C4-2B (cell line): Measurements from ENCODE around the gene EFHB.
"Not testable (repeated sequence)": the region's sequence is repeated elsewhere in the genome, so short reads cannot be mapped to it uniquely, and the experiment has no call there.

ENCODE experiments used
- H3K27ac ChIP-seq: fragments of 450-650 bp; 2 replicates; pipeline ENCODE4 v1.5.1; 2017
- CTCF ChIP-seq: fragments of 450-650 bp; conservative IDR thresholded peaks from 2 replicates; pipeline ENCODE4 v1.5.1; 2017; ENCODE audit warnings: mild to moderate bottlenecking
- ZFX ChIP-seq: fragments of 450-650 bp; IDR thresholded peaks from 2 replicates; pipeline ENCODE4 v1.6.1; 2017

The EFHB gene

DNA sequence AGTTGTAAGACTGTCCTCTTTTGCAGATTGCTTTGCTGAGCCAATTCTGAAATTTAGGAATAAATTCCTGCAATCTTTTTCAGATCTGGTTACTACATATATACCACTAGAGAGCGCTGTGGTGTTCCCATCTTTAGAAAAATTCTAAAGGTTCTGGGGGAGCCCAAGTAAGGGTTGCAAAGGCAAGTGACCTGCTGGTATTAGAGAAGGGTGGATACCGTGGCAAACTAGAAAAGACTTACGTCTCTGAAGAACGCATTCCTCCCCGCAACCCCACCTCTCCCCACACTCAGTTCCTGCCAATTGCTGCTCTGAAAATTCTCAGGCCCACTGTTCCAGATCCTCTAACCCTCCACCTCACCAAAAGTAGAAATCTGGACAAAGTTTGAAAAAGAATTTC lies 48.5 kb downstream of the EFHB start:
- peak; percentile 66 for TF ChIP-seq CTCF
- TF ChIP-seq ZFX, result no peak
- H3K27ac ChIP-seq, result no peak overlapping the region

DNA sequence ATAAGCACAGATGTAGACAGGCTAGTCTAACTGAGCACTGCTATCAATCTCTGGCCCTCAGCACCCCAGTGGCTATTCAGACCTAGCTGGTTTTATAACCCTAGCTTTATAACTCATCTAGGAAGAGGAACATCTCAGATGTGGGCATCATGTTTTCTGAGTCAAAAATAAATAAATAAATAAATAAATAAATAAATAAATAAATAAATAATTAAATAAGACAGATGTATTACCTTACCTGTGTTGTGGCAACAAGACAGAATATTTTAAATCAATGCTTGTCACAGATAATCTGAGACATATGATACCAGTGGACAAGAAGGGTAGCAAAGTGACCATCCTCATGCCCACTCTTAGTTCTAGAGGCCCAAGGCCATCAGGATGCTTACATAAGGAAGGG lies 52.2 kb downstream of the EFHB start:
- TF ChIP-seq CTCF (no peak), ZFX (no peak)
- no peak overlapping the region for H3K27ac ChIP-seq

DNA sequence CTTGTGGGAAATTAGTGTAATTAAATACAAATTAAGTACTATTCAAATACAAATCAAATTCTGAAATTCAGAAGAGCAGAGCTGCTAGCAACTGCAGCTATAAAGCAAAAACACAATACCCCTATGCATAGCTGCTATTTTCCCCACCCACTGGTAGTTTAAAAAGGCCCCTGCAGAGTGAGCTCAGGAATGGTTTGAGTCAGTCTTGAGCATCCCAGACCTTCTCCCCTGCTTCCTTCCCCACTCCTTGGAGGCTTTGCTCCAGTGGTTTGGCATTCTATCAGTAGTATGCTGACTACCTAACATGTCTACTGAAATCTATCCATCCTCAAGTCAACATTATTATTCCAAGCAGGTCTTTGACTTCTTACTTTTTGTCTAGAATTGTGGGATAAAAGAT lies 53.0 kb downstream of the EFHB start:
- TF ChIP-seq ZFX, result no peak
- TF ChIP-seq CTCF, result no peak

DNA sequence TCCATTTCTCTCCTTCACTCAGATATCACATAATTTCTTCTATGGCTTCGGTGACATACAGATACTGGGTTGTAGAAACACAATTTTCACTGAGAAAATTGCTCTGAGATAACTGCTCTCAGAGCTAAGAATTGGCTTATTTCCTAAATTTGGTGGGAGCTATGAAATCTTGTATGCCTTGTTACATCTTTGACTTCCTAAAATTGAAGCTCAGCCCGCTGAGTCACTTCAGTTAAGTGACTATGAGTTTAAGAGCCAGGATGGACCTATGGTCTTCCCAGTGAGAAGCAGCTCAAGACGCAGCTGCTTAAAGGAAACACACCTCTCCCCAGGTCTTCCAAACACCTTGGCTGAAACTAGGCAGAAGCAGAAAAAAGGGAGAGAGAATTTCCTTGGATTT lies 56.4 kb downstream of the EFHB start:
- no peak for TF ChIP-seq ZFX
- TF ChIP-seq CTCF, result no peak

More for the DNA sequence above, 53.0 kb downstream of the EFHB start:
- H3K27ac ChIP-seq, result no peak overlapping the region

GRCh38 chr3:19866751-19867347 lies 67.2 kb downstream of the EFHB start:
- no peak overlapping the region for H3K27ac ChIP-seq
- TF ChIP-seq CTCF (peak; percentile 81), ZFX (no peak)

More for the DNA sequence above, 56.4 kb downstream of the EFHB start:
- H3K27ac ChIP-seq, result no peak overlapping the region

GRCh38 chr3:19855318-19855717 lies 78.7 kb downstream of the EFHB start:
- not testable (repeated sequence) for H3K27ac ChIP-seq

DNA sequence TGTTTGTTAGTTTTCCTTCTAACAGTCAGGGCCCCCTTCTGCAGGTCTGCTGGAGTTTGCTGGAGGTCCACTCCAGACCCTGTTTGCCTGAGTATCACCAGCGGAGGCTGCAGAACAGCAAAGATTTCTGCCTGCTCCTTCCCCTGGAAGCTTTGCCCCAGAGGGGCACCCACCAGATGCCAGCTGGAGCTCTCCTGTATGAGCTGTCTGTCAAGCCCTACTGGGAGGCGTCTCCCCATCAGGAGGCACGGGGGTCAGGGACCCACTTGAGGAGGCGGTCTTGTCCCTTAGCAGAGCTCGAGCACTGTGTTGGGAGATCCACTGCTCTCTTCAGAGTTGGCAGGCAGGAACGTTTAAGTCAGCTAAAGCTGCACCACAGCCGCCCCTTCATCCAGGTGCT lies 87.4 kb downstream of the EFHB start:
- H3K27ac ChIP-seq, result not testable (repeated sequence)
